ENCODE data around the gene NINJ2.

GRCh38 chr12:550473-551260 is 112.6 kb downstream of the NINJ2 start:
- TF ChIP-seq CTCF (IDR thresholded peaks at IDR 0.05) (no peak), POLR2A (IDR thresholded peaks at IDR 0.05) (no peak)
